HG02798 (cell line): ENCODE measurements around the gene PIP5KL1.

Experiments used
- ATAC-seq: cut with Tn5 transposase; IDR thresholded peaks from one replicate; pipeline ENCODE4 v1.9.1; 2021; ENCODE audit warnings: mild to moderate bottlenecking; ENCODE audit not compliant: unreplicated experiment, poor library complexity

Gene PIP5KL1

DNA sequence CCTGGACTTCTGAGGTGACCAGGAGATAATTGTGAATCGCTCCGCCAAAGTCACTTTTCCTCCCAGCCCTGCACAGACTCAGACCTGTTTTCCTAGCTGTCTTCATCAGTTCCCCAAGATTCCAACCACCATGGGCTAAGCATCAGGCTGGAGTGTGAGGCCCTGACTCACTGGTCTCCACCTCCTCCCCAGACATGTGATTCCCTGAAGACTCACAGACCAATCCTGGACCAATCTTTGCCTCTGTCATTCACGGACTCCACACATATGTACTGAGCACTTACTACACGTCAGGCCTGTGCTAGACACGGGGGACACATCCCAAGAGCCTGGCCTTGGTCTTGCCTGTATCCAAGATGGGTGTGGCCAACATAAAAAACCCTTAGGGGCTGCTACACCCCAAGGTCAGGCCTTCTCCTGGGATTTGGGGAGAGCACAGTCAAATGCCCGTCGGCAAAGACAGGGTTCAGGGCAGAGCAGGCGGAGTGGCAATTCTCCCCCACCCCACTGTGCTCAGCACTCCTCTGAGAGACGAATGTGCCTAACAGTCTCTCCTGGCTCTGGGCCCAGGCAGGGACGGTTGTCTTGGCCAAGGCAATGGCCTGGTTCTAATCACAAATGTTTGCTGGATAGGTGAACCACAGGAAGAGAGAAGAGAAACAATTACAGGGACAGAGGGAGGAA lies 38.3 kb upstream of the PIP5KL1 start:
- no peak for ATAC-seq

DNA sequence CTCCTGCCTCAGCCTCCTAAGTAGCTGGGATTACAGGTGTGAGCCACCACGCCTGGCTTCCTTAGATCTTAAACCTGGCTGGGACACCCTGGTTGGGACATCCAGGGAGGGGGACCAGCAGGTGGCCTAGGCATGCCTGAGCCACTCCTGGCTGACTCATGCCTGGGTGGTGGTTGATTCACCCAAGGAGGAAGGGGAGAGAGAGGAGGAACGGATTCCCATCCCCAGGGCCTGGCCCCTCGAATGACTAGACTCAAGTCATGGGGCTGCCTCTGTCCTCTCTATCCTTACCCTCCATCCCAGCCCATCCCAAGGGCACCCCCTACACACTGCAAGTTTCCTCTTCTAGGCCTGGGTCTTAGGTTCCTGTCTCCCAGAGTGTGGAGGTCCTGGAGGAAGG lies 37.5 kb upstream of the PIP5KL1 start:
- ATAC-seq: no peak

DNA sequence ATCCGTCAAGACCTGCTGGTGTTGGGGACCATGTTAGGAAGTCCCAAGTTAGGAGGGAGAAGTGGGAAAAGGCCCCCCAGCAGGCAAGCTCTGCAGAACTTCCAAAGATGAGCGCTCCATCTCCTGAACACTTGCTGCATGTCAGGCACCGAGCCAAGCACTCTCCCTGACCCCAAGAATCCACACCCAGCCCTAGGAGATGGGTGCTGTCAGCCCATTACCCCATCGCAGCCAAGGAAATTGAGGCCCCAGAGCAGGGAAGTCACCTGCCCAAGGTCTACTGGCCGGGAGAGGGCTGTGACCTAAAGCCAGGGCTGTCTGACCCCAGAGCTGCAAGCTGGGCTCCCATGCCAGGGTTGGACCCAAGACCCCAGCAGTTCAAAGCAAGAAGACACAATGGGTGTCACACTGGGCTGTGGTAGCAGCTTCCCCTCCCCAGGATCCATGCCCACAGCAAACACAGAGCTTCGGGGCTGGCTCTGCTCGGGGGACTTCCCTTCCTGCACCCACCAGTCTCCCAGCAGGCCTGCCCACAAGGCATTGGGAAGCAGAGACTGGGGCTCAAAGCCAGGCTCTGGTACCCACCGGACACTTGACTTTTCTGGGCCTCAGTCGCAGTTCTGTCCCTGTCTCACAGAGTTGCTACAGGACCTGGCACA lies 36.7 kb upstream of the PIP5KL1 start:
- ATAC-seq: no peak

DNA sequence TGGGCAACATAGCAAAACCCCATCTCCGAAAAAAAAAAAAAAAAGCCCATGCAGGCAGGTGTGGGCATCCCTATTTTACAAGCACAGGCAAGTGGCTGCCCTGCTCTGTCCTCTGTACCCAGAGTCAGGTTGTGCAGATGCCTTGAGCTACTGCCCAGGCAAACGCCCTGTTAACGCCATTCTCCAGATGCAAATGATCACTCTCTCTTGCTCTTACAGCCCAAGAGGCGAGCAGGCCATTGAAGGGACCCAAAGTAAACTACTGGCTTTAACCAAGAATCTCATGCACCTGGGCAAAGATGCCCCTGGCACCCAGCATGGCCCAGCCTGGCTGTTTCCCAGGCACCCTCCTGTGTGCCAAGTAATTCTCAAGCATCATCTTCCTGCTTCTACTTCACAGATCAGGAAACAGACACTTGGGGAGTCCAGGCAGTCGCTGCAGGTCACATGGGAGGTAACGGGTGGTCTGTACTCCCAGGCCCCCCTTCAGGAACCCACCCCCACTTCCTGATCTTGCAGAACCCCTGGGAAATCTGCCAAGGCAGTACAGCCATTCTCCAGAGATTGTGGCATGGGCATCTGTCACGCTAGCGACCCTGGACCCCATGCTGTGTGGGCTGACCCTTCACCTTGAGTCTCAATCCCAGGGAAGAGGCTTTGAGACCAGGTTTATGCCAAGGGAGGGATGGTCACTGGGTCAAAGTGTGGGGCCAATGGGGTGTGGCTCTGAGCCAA lies 36.0 kb upstream of the PIP5KL1 start:
- ATAC-seq: no peak

DNA sequence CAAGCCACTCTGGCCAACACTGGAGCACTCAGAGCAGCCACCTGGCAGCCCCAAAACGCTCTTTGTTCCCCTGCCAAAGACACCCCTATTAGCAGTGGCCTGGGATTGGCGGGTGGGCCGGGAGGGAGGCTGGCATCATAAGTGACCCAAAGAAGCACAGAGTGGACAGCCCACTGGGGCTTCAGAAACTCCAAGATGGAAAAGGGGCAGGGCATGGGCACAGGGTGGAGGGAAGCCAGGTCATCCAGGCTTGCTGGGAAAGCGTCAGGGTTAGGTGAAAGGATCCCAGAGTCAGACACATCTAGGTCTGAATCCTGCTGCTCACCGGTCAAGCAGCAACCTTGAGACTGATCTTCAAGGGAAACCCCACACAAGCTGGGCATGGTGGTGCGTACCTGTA lies 35.4 kb upstream of the PIP5KL1 start:
- no peak for ATAC-seq

DNA sequence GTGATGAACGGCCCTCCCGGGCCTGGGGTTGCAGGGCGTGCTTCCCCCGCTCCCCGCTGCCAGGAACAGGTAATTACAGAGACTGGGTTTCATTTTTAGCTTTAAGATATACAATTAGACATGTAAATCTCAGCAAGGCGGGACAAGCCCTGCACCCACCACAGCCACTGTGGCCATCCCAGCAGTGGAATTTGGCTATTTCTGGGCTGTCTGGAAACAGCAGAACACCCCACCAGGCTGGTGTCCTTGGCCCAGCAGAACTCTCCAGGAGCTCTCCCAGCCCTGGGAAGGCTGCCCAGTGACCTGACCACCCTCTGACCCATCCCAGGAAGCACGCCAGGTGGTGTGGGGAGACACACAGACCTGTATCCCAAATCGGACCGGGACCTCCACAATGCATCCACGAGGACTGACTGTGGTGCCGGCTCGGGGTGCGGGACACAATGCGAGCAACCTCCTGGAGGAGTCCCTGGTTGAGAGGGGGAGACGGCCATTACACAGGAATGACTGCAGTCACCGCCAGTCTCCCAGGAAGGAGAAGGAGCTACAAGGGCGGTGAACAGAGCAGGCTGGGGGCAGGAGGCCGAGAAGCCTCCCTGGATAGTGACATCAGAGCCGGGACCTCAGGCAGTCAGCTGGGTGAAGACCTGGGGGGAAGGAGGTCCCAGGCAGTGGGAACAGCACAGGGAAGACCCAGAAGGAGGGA lies 32.9 kb upstream of the PIP5KL1 start:
- no peak for ATAC-seq

DNA sequence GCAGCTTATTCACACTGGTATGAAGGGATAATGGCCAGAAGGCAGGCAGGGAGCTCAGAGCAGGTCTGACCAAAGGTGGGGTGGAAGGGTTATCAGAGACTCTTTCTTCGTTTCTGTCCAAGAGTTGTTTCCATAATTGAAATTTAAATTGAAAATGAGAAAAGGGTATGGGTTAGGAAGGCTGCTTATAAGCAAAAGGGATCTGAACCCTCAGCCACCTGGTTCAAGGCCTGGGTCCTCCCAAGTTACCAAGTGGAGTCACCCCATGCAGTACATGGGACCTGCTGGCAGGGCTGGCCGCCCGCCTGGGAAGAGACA lies 32.4 kb upstream of the PIP5KL1 start:
- ATAC-seq: no peak

DNA sequence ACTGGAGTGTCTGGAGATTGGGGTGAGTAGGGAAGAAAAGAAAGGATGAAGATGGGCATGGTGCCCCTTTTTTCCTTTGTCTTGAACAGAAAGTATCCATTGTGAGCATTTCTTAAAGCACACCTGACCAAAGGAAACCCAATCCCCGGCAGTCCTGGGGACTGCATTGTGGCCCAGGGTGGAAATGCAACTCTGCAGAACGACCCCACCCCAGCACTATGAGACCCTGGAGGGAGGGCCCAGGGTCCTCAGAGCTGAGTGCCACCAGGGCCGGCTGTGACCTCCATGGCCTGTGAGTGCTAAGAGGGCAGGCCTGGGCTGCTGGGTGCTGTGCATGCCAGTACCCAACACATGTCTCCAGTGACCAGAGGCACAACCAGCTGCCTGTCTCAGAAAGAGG lies 31.7 kb upstream of the PIP5KL1 start:
- ATAC-seq: no peak

DNA sequence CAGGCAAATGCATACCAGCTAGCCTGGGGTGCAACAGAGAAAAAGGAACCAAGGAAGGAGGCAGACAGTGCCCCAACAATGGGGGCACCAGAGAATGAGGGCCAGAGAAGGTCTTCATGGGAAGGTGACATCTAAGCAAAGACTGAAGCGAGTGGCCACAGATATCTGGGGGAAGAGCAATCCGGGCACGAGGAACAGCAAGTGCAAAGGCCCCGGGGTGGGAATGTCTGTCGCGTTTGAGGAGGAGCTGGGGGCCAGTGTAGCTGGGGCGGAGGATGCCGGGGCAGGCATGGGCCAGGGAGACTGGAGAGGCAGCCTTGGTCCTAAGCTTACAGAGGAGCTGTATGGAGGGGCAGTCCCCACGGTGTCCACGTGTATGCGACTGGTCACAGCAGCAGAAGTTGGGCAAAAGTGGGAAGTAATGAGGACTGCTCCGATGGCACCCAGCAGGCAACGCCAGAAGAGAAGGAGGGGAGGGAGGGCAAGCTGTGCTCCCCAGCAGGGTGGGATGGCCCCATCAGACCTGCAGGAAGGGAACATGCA lies 31.1 kb upstream of the PIP5KL1 start:
- ATAC-seq: no peak

DNA sequence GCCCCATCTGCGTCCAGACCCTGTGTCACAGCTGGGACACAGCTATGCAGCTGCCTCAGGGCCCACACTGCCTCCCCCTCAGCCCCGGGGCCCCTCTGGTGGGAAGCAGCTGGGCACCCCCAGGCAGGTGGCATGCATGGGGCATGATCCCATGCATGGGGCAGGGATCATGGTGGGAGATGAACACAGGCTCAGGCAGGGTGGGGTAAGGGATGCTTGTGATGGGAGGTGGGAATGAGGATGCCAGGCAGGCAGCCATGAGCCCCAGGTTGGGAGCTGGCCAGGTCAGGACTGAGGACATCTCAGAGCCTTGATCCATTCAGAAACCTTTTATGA lies 30.5 kb upstream of the PIP5KL1 start:
- ATAC-seq: no peak

DNA sequence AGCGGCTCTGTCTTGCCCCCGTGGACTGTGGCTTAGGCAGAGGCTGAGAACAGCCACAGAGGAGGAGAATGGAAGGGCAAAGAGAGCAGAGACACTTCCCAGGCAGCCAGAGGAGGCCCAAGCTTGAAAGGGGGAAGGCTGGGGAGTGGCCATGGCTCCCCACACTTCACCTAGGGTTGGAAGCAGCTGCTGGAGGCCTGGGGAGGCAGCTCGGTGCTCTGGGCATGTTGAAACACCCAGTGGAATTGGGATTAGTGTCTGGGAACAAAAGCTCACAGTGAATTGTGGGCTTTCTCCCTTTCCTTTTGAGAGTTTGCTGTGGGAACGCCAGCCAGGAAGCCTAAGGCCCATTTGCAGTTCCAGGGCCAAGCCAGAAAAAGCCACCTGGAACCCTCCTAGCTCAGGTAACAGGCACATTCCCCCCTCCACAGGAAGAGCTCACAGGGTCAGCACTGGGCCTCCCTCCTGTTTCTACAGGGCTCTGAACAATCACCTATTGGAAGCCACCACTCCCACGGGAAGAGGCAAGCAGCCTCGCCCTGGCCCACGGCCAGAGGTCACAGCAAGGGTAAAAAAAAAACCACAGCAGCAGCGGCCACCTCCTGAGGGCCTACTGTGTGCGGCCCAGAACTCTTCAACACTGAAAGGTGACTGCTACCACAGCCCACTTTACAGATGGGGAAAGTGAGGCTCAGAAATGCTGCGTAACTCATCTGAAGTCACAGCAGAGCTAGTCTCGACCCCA lies 30.0 kb upstream of the PIP5KL1 start:
- no peak for ATAC-seq

DNA sequence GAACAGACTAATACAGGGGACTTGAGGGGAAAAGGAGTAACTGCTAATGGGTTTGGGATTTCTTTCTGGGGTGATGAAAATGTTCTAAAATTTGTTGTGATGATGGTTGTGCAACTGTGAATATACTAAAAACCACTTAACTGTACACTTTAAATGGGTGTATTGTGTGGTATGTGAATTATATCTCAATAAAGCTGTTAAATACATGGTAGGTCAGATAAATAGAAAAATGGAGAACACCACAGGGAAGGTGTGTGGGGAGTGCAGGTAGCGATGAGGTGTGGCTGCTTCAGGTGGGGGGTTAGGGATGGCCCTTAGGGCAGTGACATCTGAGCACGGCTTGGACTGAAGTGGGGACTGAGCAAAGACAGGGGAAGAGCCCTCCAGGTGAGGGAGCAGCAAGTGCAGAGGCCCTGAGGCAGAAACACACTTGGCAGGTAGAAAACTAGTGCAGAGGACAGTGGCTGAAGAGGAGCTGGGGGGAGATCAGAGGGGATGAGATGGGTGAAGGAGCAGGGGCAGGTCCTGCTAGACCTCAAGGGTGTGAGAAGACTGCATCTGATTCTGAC lies 29.3 kb upstream of the PIP5KL1 start:
- ATAC-seq: no peak

DNA sequence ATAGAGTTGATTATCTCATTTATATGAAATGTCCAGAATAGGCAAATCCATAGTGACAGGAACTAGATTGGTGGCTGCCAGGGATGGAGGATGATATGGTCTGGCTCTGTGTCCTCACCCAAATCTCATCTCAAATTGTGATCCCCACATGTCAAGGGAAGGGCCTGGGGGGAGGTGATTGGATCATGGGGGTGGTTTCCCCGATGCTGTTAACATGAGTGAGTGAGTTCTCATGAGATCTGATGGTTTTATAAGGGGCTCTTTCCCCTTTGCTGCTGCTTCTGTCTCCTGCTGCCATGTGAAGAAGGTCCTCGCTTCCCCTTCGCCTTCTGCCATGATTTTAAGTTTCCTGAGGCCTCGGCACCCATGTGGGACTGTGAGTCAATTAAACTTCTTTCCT lies 28.8 kb upstream of the PIP5KL1 start:
- ATAC-seq: no peak

DNA sequence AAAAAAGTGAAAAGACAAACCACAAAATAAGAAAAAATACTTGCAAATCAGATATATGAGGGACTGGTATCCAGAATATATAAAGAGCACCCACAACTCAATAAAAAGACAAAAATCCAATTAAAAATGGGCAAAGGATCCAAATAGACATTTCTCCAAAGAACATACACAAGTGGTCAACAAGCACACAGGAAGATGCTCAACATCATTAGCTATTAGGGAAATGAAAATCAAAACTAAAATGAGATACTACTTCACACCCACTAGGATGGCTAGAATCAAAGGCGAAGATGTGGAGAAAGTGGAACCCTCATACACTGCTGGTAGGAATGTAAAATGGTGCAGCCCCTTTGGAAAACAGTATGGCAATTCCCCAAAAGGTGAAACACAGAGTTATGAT lies 28.2 kb upstream of the PIP5KL1 start:
- no peak for ATAC-seq

DNA sequence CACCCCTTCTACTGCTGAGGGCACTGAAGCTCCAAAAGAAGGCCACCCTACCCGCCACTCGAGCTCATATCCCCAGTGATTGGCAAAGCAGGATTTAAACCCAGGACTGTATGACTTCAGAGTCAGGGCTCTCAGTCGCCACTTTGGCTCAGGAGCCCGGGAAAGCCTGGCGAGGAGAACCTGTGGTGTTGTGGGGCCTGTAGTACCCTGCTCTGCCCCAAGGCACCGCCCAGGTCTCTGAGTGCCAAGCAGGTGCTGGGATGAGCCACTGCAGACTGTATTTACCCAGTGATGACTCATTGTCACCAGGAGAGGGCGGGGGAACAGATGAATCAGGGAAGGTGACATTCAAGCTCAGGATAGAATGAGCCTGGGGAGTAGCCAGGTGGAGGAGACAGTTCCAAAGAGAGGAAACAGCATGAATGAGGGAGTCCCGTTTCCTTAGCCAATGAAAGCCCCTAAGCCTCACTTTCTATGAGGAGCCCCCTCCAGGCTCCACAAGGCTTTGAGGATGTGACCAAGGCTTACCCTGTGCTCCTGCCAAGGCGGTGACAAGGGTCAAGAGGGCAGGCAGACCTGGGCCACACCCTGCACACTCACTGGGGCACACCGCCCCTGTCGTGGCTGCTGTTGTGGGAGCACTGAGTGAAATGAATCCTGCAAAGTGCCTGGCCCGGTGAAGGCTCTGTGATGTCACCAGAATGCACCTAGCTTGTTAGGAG lies 24.9 kb upstream of the PIP5KL1 start:
- peak; percentile 66 for ATAC-seq

DNA sequence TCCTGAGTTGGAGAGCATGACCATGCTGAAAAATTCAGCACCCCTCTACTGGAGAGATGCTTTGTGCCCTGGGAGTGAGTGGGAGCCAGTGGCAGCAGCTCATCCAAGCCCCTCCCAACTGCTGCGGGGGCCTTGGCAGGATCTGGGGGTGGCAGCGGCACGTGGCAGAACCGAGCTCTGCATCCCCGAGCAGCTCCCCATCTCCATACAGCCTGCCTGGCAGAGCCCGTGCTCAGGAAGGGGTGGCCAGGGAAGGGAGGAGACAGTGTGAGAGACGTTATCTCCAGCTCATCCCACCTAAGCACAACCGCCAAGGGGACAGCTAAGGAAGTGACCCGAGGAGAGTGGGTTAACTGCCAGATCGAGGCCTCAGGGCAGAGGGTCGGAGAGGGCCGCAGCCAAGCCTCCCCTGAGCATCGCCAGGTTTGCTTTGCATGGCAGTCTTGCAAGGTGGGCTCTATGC lies 24.3 kb upstream of the PIP5KL1 start:
- no peak for ATAC-seq

DNA sequence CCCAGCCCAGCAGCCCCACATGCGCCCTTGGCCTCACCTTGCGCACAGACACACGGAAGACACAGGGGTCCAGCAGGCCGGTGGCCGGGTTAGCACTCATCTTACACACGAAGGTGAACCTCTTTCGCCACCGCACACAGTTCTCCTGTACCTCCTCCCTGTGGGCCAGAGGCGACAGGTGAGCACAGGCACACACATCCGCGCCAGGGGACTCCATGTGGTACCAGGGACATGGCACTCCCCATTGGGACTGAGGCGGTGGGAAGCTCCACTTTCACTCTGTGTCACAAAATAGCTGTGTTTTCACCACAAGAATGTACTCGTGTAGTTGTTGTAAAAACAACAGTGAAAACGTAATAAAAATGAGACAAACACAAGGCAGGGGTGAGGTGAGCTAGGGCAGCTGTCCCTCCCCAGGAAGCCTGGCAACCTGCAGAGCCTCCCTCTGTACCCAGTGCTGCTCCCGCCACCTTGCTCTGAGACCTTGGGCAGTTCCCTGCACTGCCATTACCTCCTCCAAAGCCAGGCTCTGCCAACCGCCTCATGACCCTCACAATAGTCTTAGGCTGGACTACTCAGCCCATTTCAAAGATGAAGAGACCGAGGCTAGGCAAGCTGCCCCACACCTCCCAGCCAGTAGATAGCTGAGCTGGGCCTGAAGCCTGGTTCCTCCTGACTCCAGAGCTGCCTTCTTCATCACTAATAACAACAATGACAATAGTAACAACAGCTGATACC lies 23.4 kb upstream of the PIP5KL1 start:
- ATAC-seq: no peak

DNA sequence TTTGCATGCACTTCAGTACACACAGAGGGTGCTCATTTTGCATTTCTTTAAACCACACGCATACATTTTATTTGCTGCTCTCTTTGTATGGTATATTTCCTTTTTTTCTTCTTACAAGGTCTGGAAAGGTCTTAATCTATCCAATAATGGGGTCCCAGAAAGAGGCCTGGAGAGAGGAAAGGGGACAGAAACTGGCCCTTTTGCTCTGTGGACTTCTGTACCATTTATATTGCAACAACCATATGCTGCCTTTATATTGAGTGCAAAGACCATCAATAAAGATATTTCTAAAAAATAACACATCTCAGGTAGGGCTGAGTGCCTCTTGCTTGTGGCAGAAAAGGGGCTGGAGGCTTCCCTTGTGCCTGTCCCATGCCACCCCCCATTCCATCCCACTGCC lies 22.6 kb upstream of the PIP5KL1 start:
- ATAC-seq: no peak
